ENCODE data around the gene TAGAP.

GRCh38 chr6:159068904-159069578, 24.2 kb upstream of the TAGAP start:
- TF ChIP-seq EZH2 (IDR thresholded peaks at IDR 0.05; ENCODE audit: insufficient read depth, poor library complexity, severe bottlenecking) = no peak
- TF ChIP-seq EZH2phosphoT487 (IDR thresholded peaks at IDR 0.05; ENCODE audit: insufficient read depth, low read depth) = no peak

All from GM23248 (cell line).